GM23338 (cell line): ENCODE data around the gene TENT4A. TPM values are rescaled to one million over a fixed set of nuclear protein-coding genes. Genes with fewer than 3 reads are reported as not detected.

Experiments
- ATAC-seq: fragments of 200-7000 bp; cut with Tn5 transposase; 3 replicates; pipeline ENCODE4 v1.9.1; 2020
- DNase-seq: peaks from one replicate; pipeline ENCODE4 v3.0.0-alpha.2; 2015; ENCODE audit warnings: low spot score
- H2AFZ ChIP-seq: fragments of 200-600 bp; sonication (generic); 2 replicates; pipeline ENCODE4 v1.8.0; 2016; ENCODE audit warnings: antibody characterized with exemption, mild to moderate bottlenecking, moderate library complexity
- H3F3A ChIP-seq: fragments of 200-600 bp; sonication (generic); replicated peaks from 2 replicates; pipeline ENCODE4 v1.8.0; 2017; ENCODE audit warnings: antibody characterized with exemption, mixed run types, low read depth
- H3K27ac ChIP-seq: fragments of 200-600 bp; sonication (generic); 2 replicates; pipeline ENCODE4 v1.6.1; 2016; ENCODE audit warnings: low read depth
- H3K27me3 ChIP-seq: fragments of 200-600 bp; sonication (generic); 2 replicates; pipeline ENCODE4 v1.8.0; 2016; ENCODE audit warnings: mild to moderate bottlenecking, mixed run types, moderate library complexity; ENCODE audit not compliant: insufficient read depth
- H3K36me3 ChIP-seq: fragments of 200-600 bp; sonication (generic); 2 replicates; pipeline ENCODE4 v1.8.0; 2016; ENCODE audit warnings: mild to moderate bottlenecking; ENCODE audit not compliant: insufficient read depth
- H3K4me1 ChIP-seq: fragments of 200-600 bp; sonication (generic); 2 replicates; pipeline ENCODE4 v1.8.0; 2016; ENCODE audit warnings: mild to moderate bottlenecking, moderate library complexity; ENCODE audit not compliant: insufficient read depth
- H3K4me2 ChIP-seq: fragments of 200-600 bp; sonication (generic); 2 replicates; pipeline ENCODE4 v1.7.1; 2017; ENCODE audit warnings: mixed run types
- H3K4me3 ChIP-seq: fragments of 200-600 bp; sonication (generic); 2 replicates; pipeline ENCODE4 v1.6.1; 2016; ENCODE audit warnings: mixed run types
- H3K79me2 ChIP-seq: fragments of 200-600 bp; sonication (generic); replicated peaks from 2 replicates; pipeline ENCODE4 v1.8.0; 2017; ENCODE audit warnings: mild to moderate bottlenecking; ENCODE audit not compliant: insufficient read depth
- H3K9me2 ChIP-seq: fragments of 200-600 bp; sonication (generic); 2 replicates; pipeline ENCODE4 v1.8.0; 2017; ENCODE audit not compliant: insufficient read depth
- H4K20me1 ChIP-seq: fragments of 200-600 bp; sonication (generic); replicated peaks from 2 replicates; pipeline ENCODE4 v1.8.0; 2017; ENCODE audit warnings: mild to moderate bottlenecking; ENCODE audit not compliant: insufficient read depth
- H3K27ac Mint-ChIP-seq: 2 replicates; pipeline ENCODE4 v1.8.0; 2020; ENCODE audit warnings: inconsistent platforms, mild to moderate bottlenecking, moderate library complexity, mixed read lengths
- H3K27me3 Mint-ChIP-seq: 3 replicates; pipeline ENCODE4 v1.8.0; 2022; ENCODE audit warnings: low read depth, mild to moderate bottlenecking, moderate library complexity, mixed read lengths, inconsistent platforms; ENCODE audit not compliant: insufficient read depth, poor library complexity
- H3K36me3 Mint-ChIP-seq: 3 replicates; pipeline ENCODE4 v1.8.0; 2021; ENCODE audit warnings: low read depth, mild to moderate bottlenecking, inconsistent platforms, moderate library complexity, mixed read lengths
- H3K4me1 Mint-ChIP-seq: 3 replicates; pipeline ENCODE4 v1.8.0; 2020; ENCODE audit warnings: mild to moderate bottlenecking, inconsistent platforms, mixed read lengths
- H3K4me3 Mint-ChIP-seq: 3 replicates; pipeline ENCODE4 v1.8.0; 2021; ENCODE audit warnings: moderate library complexity, mild to moderate bottlenecking, inconsistent platforms, mixed read lengths
- H3K9me3 Mint-ChIP-seq: 3 replicates; pipeline ENCODE4 v1.8.0; 2020; ENCODE audit warnings: moderate library complexity, mild to moderate bottlenecking, inconsistent platforms, mixed read lengths
- CREB1 ChIP-seq: fragments of 250-450 bp; sonication (Bioruptor Pico); IDR thresholded peaks from 2 replicates; pipeline ENCODE4 v1.5.0; 2020; ENCODE audit warnings: low read depth, mild to moderate bottlenecking, moderate library complexity
- EZH2 ChIP-seq: fragments of 200-600 bp; sonication (generic); IDR thresholded peaks from one replicate; pipeline ENCODE4 v1.8.0; 2017; ENCODE audit warnings: antibody characterized with exemption, mild to moderate bottlenecking, low read depth; ENCODE audit not compliant: unreplicated experiment
- EZH2phosphoT487 ChIP-seq: fragments of 200-600 bp; sonication (generic); IDR thresholded peaks from one replicate; pipeline ENCODE4 v1.8.1; 2018; ENCODE audit warnings: antibody characterized with exemption; ENCODE audit not compliant: unreplicated experiment
- NANOG ChIP-seq: IDR thresholded peaks from 2 replicates; pipeline ENCODE4 v1.6.1; 2016; ENCODE audit warnings: antibody characterized with exemption, borderline replicate concordance
- POLR2AphosphoS5 ChIP-seq: IDR thresholded peaks from 2 replicates; pipeline ENCODE4 v1.6.1; 2016; ENCODE audit warnings: antibody characterized with exemption, low read depth
- STAT1 ChIP-seq: IDR thresholded peaks from one replicate; pipeline ENCODE4 v1.6.1; 2016; ENCODE audit warnings: antibody characterized with exemption; ENCODE audit not compliant: unreplicated experiment
- ZNF114 ChIP-seq: fragments of 250-450 bp; sonication (Bioruptor Pico); IDR thresholded peaks from 2 replicates; pipeline ENCODE4 v1.5.0; 2020; ENCODE audit warnings: mild to moderate bottlenecking, moderate library complexity
- ZNF331 ChIP-seq: fragments of 250-450 bp; sonication (Bioruptor Pico); IDR thresholded peaks from 2 replicates; pipeline ENCODE4 v1.5.0; 2020; ENCODE audit warnings: low read depth, mild to moderate bottlenecking, moderate library complexity
- polyA plus RNA-seq: library from polyadenylated mRNA; unstranded; fragments of >200 nt; fragmentation: Nextera tagmentation; extraction: Ambion mirVana; gene quantifications from 2 replicates; pipeline ENCODE4 v1.2.1, GENCODE V29; 2016
- total RNA-seq: library from RNA; depleted of rRNA; stranded (reverse); fragments of >200 nt; shearing (Covaris generic); gene quantifications from 2 replicates; pipeline ENCODE4 v1.2.3, GENCODE V29; 2014
- TF ChIP-seq, protein P1 (sequence below), 2 experiments: fragments of 200-600 bp in 1 of 2; sonication (generic) in 1 of 2; conservative IDR thresholded peaks; 2 replicates each; pipeline versions ENCODE4 v1.5.1 to v1.6.1; 2016 to 2017; ENCODE audit warnings: antibody characterized with exemption in 2 of 2, low read depth in 2 of 2, mild to moderate bottlenecking in 2 of 2, moderate library complexity in 1 of 2
- TF ChIP-seq, protein P2 (sequence below): IDR thresholded peaks from one replicate; pipeline ENCODE4 v1.6.1; 2018; ENCODE audit warnings: antibody characterized with exemption; ENCODE audit not compliant: unreplicated experiment
- TF ChIP-seq, protein P3 (sequence below): fragments of 250-450 bp; sonication (Bioruptor Pico); IDR thresholded peaks from 2 replicates; pipeline ENCODE4 v1.5.0; 2020; ENCODE audit warnings: mild to moderate bottlenecking, moderate library complexity

The TENT4A gene
- total and polyA plus RNA-seq, 2 experiments from 2014 or later, result 5.3 to 24.0 TPM

DNA sequence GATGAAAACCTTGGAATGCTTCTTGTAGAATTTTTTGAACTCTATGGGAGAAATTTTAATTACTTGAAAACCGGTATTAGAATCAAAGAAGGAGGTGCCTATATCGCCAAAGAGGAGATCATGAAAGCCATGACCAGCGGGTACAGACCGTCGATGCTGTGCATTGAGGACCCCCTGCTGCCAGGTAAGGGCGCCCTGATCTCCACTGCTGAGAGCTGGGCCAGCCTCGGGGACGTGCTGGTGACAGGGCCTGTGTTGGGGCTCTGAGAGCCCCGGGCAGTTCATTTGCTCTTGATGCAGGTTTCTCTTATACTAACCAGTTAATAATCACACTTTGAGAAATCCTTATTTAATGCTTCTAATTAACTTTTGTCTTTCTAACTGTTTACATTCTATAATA lies 33.0 kb downstream of the TENT4A start (continued):
- TF ChIP-seq, protein P1, sequence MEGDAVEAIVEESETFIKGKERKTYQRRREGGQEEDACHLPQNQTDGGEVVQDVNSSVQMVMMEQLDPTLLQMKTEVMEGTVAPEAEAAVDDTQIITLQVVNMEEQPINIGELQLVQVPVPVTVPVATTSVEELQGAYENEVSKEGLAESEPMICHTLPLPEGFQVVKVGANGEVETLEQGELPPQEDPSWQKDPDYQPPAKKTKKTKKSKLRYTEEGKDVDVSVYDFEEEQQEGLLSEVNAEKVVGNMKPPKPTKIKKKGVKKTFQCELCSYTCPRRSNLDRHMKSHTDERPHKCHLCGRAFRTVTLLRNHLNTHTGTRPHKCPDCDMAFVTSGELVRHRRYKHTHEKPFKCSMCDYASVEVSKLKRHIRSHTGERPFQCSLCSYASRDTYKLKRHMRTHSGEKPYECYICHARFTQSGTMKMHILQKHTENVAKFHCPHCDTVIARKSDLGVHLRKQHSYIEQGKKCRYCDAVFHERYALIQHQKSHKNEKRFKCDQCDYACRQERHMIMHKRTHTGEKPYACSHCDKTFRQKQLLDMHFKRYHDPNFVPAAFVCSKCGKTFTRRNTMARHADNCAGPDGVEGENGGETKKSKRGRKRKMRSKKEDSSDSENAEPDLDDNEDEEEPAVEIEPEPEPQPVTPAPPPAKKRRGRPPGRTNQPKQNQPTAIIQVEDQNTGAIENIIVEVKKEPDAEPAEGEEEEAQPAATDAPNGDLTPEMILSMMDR (conservative IDR thresholded peaks at IDR 0.05; ENCODE audit: low read depth in 2 of 2), result no peak
- TF ChIP-seq, protein P2, sequence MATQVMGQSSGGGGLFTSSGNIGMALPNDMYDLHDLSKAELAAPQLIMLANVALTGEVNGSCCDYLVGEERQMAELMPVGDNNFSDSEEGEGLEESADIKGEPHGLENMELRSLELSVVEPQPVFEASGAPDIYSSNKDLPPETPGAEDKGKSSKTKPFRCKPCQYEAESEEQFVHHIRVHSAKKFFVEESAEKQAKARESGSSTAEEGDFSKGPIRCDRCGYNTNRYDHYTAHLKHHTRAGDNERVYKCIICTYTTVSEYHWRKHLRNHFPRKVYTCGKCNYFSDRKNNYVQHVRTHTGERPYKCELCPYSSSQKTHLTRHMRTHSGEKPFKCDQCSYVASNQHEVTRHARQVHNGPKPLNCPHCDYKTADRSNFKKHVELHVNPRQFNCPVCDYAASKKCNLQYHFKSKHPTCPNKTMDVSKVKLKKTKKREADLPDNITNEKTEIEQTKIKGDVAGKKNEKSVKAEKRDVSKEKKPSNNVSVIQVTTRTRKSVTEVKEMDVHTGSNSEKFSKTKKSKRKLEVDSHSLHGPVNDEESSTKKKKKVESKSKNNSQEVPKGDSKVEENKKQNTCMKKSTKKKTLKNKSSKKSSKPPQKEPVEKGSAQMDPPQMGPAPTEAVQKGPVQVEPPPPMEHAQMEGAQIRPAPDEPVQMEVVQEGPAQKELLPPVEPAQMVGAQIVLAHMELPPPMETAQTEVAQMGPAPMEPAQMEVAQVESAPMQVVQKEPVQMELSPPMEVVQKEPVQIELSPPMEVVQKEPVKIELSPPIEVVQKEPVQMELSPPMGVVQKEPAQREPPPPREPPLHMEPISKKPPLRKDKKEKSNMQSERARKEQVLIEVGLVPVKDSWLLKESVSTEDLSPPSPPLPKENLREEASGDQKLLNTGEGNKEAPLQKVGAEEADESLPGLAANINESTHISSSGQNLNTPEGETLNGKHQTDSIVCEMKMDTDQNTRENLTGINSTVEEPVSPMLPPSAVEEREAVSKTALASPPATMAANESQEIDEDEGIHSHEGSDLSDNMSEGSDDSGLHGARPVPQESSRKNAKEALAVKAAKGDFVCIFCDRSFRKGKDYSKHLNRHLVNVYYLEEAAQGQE, result no peak
- no peak for TF ChIP-seq POLR2AphosphoS5

DNA sequence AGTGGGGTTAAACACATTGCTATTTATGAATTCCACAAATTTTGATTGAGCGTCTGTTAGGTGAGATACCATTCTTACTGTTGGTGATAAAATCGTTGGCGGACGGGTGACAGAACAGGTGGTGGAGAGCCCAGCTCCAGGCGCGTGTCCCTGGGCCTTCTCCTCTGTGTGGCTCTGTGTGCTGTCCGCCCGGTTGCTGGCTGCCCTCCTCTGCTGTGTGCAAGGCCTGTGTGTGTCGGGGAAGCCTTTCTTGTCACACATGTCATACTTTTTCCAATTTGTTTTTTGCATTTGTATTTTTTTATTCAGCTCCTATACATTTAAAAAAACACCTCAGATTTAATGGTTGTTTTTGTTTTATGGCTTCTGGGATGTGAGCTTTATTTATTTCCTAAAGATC lies 33.9 kb downstream of the TENT4A start:
- Histone ChIP-seq H3K79me2 (peaks cover 30% of the 10 kb centered on the region), H2AFZ (no peak overlapping the region), H3K4me3 (no peak overlapping the region), H3K27me3 (no peaks in the 10 kb centered on the region), H3K27ac (no peak overlapping the region), H3K36me3 (peaks cover 19% of the 10 kb centered on the region), H3K9me2 (no peaks in the 10 kb centered on the region), H3F3A (0 out of 2 replicates have a peak, but pooled peaks cover 3% of the 10 kb centered on the region), H3K4me1 (peaks cover 8% of the 10 kb centered on the region), H4K20me1 (peaks cover 15% of the 10 kb centered on the region), H3K4me2 (no peak overlapping the region)
- ATAC-seq (no peak), DNase-seq (no peak)
- Mint-ChIP-seq H3K27me3 (peaks cover 3% of the 10 kb centered on the region), H3K4me1 (peaks cover 20% of the 10 kb centered on the region), H3K4me3 (no peak overlapping the region), H3K27ac (no peak overlapping the region), H3K36me3 (peaks cover 55% of the 10 kb centered on the region), H3K9me3 (no peaks in the 10 kb centered on the region; the same call in 2 of the 3 replicates)
- no peak for TF ChIP-seq STAT1
- no peak for TF ChIP-seq NANOG
- TF ChIP-seq EZH2phosphoT487, result no peak
- no peak for TF ChIP-seq POLR2AphosphoS5
- TF ChIP-seq, protein P3, sequence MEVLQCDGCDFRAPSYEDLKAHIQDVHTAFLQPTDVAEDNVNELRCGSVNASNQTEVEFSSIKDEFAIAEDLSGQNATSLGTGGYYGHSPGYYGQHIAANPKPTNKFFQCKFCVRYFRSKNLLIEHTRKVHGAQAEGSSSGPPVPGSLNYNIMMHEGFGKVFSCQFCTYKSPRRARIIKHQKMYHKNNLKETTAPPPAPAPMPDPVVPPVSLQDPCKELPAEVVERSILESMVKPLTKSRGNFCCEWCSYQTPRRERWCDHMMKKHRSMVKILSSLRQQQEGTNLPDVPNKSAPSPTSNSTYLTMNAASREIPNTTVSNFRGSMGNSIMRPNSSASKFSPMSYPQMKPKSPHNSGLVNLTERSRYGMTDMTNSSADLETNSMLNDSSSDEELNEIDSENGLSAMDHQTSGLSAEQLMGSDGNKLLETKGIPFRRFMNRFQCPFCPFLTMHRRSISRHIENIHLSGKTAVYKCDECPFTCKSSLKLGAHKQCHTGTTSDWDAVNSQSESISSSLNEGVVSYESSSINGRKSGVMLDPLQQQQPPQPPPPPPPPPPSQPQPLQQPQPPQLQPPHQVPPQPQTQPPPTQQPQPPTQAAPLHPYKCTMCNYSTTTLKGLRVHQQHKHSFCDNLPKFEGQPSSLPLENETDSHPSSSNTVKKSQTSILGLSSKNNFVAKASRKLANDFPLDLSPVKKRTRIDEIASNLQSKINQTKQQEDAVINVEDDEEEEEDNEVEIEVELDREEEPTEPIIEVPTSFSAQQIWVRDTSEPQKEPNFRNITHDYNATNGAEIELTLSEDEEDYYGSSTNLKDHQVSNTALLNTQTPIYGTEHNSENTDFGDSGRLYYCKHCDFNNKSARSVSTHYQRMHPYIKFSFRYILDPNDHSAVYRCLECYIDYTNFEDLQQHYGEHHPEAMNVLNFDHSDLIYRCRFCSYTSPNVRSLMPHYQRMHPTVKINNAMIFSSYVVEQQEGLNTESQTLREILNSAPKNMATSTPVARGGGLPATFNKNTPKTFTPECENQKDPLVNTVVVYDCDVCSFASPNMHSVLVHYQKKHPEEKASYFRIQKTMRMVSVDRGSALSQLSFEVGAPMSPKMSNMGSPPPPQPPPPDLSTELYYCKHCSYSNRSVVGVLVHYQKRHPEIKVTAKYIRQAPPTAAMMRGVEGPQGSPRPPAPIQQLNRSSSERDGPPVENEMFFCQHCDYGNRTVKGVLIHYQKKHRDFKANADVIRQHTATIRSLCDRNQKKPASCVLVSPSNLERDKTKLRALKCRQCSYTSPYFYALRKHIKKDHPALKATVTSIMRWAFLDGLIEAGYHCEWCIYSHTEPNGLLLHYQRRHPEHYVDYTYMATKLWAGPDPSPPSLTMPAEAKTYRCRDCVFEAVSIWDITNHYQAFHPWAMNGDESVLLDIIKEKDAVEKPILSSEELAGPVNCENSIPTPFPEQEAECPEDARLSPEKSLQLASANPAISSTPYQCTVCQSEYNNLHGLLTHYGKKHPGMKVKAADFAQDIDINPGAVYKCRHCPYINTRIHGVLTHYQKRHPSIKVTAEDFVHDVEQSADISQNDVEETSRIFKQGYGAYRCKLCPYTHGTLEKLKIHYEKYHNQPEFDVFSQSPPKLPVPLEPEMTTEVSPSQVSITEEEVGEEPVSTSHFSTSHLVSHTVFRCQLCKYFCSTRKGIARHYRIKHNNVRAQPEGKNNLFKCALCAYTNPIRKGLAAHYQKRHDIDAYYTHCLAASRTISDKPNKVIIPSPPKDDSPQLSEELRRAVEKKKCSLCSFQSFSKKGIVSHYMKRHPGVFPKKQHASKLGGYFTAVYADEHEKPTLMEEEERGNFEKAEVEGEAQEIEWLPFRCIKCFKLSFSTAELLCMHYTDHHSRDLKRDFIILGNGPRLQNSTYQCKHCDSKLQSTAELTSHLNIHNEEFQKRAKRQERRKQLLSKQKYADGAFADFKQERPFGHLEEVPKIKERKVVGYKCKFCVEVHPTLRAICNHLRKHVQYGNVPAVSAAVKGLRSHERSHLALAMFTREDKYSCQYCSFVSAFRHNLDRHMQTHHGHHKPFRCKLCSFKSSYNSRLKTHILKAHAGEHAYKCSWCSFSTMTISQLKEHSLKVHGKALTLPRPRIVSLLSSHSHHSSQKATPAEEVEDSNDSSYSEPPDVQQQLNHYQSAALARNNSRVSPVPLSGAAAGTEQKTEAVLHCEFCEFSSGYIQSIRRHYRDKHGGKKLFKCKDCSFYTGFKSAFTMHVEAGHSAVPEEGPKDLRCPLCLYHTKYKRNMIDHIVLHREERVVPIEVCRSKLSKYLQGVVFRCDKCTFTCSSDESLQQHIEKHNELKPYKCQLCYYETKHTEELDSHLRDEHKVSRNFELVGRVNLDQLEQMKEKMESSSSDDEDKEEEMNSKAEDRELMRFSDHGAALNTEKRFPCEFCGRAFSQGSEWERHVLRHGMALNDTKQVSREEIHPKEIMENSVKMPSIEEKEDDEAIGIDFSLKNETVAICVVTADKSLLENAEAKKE (CRISPR knock-in tag), result no peak
- no peak for TF ChIP-seq ZNF114 (CRISPR knock-in tag)
- TF ChIP-seq, protein P1 (conservative IDR thresholded peaks at IDR 0.05; ENCODE audit: low read depth in 2 of 2), result no peak
- no peak for TF ChIP-seq CREB1 (CRISPR knock-in tag)
- TF ChIP-seq EZH2, result no peak
- TF ChIP-seq ZNF331, result no peak
